PC-9 (cell line): ENCODE measurements around the gene WNK2. TPM values are rescaled to one million over a fixed set of nuclear protein-coding genes. Genes with fewer than 3 reads are reported as not detected.

ENCODE experiments used
- BruUV-seq: library from RNA; stranded (reverse); fragments of 400-500 nt; replicated peaks from 2 replicates; lab custom pipeline; 2021; lab: Mats Ljungman, UMichigan
- CTCF ChIA-PET: fragments of 300-600 bp; sonication (Branson Sonifier 250); formaldehyde crosslinking; loops from one replicate; lab custom pipeline; 2022; ENCODE audit warnings: antibody characterized with exemption; lab: Charles Lee
- POLR2A ChIA-PET: fragments of 300-600 bp; sonication (Branson Sonifier 250); formaldehyde crosslinking; loops from one replicate; lab custom pipeline; 2022; ENCODE audit warnings: antibody characterized with exemption; ENCODE audit not compliant: unreplicated experiment; lab: Charles Lee
- DNase-seq, 2 experiments: peaks; one replicate each; pipeline versions ENCODE4 v3.0.0 to v3.0.0-alpha.2; 2015 to 2022; ENCODE audit warnings: mixed read lengths in 1 of 2
- H2AFZ ChIP-seq: fragments of 200-600 bp; sonication (generic); 2 replicates; pipeline ENCODE4 v1.8.1; 2017; ENCODE audit warnings: antibody characterized with exemption
- H3F3A ChIP-seq: fragments of 200-600 bp; sonication (generic); 2 replicates; pipeline ENCODE4 v1.8.1; 2017; ENCODE audit warnings: antibody characterized with exemption, mild to moderate bottlenecking, low read depth; ENCODE audit not compliant: insufficient read depth
- H3K27ac ChIP-seq: fragments of 200-600 bp; sonication (generic); 2 replicates; pipeline ENCODE4 v1.6.1; 2016; ENCODE audit warnings: mixed run types
- H3K27me3 ChIP-seq: fragments of 200-600 bp; sonication (generic); 2 replicates; pipeline ENCODE4 v1.6.1; 2016; ENCODE audit warnings: low read depth, mixed run types; ENCODE audit not compliant: insufficient read depth
- H3K36me3 ChIP-seq: fragments of 200-600 bp; sonication (generic); 2 replicates; pipeline ENCODE4 v1.6.1; 2016; ENCODE audit warnings: low read depth, mixed run types
- H3K4me1 ChIP-seq: fragments of 200-600 bp; sonication (generic); replicated peaks from 2 replicates; pipeline ENCODE4 v1.6.1; 2016; ENCODE audit warnings: mixed run types; ENCODE audit not compliant: insufficient read depth
- H3K4me2 ChIP-seq: fragments of 200-600 bp; sonication (generic); 2 replicates; pipeline ENCODE4 v1.6.1; 2017; ENCODE audit warnings: mixed run types
- H3K4me3 ChIP-seq: fragments of 200-600 bp; sonication (generic); 2 replicates; pipeline ENCODE4 v1.6.1; 2016; ENCODE audit warnings: mixed run types
- H3K79me2 ChIP-seq: fragments of 200-600 bp; sonication (generic); 2 replicates; pipeline ENCODE4 v1.6.1; 2017; ENCODE audit warnings: low read depth, mixed run types
- H3K9me2 ChIP-seq: fragments of 200-600 bp; sonication (generic); 2 replicates; pipeline ENCODE4 v1.8.1; 2017; ENCODE audit warnings: mild to moderate bottlenecking; ENCODE audit not compliant: insufficient read depth
- H3K9me3 ChIP-seq: fragments of 200-600 bp; sonication (generic); 2 replicates; pipeline ENCODE4 v1.8.1; 2016; ENCODE audit warnings: low read depth; ENCODE audit not compliant: insufficient read depth
- H4K20me1 ChIP-seq: fragments of 200-600 bp; sonication (generic); 2 replicates; pipeline ENCODE4 v1.8.1; 2017; ENCODE audit not compliant: insufficient read depth
- CTCF ChIP-seq: fragments of 200-600 bp; sonication (generic); conservative IDR thresholded peaks from 2 replicates; pipeline ENCODE4 v1.6.1; 2017; ENCODE audit warnings: mixed run types, antibody characterized with exemption, mild to moderate bottlenecking, moderate library complexity
- EZH2 ChIP-seq: fragments of 200-600 bp; sonication (generic); IDR thresholded peaks from 2 replicates; pipeline ENCODE4 v1.8.0; 2017; ENCODE audit warnings: antibody characterized with exemption, low read depth
- intact Hi-C: fragments of 100-400 bp; cut with micrococcal nuclease; formaldehyde crosslinking; loops from one replicate; pipeline ENCODE4 v1.10.0; 2022; ENCODE audit not compliant: unreplicated experiment
- total RNA-seq: library from RNA; stranded (reverse); gene quantifications from 2 replicates; pipeline ENCODE4 v1.2.3, GENCODE V29; 2021

WNK2 gene
- total RNA-seq, 1 experiment from 2014 or later = 44.6 TPM

GRCh38 chr9:93237540-93237939 lies 53.6 kb downstream of the WNK2 start:
- no peak for TF ChIP-seq EZH2
- no peak for TF ChIP-seq CTCF
- POLR2A ChIA-PET = interaction anchor here (0.5 kb wide), 2 partner anchors 18 to 269 kb away, joined by 3 to 4 read pairs; no protein-coding TSS in a partner anchor
- no peaks in the 10 kb centered on the region for H3K79me2 ChIP-seq

DNA sequence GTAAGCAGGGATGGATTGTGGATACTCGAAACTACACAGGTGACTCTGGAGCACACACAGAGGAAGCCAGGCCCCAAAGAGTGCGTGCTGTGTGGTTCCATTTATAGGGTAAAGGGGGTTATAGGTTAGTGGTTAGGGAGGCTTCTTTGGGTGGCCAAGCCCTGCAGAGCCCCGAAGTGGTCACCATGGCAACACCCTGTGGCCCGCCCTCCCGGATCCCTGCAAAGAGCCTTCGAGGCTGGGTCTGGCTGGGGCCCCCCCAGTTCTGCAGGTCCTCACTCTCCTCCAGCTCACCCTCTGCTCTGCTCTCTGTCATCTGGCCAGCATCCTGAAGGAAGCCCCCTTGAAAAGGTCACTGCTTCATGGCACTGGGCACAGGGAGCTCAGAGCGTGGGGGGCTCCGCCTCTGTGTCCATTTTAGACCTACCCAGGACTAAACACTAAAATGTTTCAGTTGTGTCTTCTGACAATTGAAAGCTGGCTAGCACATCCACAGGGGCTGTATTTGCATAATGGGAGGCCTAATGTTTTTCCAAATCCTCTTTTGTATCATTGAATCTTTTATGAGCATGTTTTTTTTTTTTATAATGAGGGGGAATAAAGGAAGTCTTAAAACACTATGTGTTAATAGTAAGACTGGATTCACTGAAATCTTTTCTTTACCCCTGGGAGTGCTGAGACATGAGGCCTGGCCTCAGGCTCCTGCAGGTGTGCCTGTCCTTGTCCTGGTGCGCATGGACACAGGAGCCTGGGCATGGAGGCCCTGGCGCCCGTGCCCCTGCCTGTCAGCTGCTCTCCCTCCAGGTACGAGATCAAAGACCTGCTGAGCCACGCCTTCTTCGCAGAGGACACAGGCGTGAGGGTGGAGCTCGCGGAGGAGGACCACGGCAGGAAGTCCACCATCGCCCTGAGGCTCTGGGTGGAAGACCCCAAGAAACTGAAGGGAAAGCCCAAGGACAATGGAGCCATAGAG lies 55.3 kb downstream of the WNK2 start:
- Histone ChIP-seq H3K4me3 (no peak overlapping the region), H3K9me2 (no peaks in the 10 kb centered on the region), H3K27me3 (no peaks in the 10 kb centered on the region), H3K4me1 (peaks cover 24% of the 10 kb centered on the region), H3K9me3 (no peaks in the 10 kb centered on the region), H3F3A (no peaks in the 10 kb centered on the region), H2AFZ (no peak overlapping the region), H3K36me3 (no peaks in the 10 kb centered on the region; the same call in 1 of the 2 replicates), H3K27ac (no peak overlapping the region), H3K79me2 (no peaks in the 10 kb centered on the region), H3K4me2 (no peak overlapping the region), H4K20me1 (no peaks in the 10 kb centered on the region)
- CTCF ChIA-PET = no interaction called here
- intact Hi-C loops = no loop called here
- POLR2A ChIA-PET = no interaction called here
- BruUV-seq = no TSS peak
- TF ChIP-seq EZH2 (no peak), CTCF (no peak)
- DNase-seq = no peak

More at GRCh38 chr9:93237540-93237939, 53.6 kb downstream of the WNK2 start:
- H3K4me2 ChIP-seq = no peak overlapping the region
- H2AFZ ChIP-seq = no peak overlapping the region
- no peaks in the 10 kb centered on the region for H3K9me2 ChIP-seq
- BruUV-seq = no TSS peak
- CTCF ChIA-PET = no interaction called here
- intact Hi-C loops = no loop called here
- H3K4me1 ChIP-seq = peaks cover 25% of the 10 kb centered on the region
- no peak overlapping the region for H3K27ac ChIP-seq
- H3K27me3 ChIP-seq = no peaks in the 10 kb centered on the region
- H3K36me3 ChIP-seq = no peaks in the 10 kb centered on the region; the same call in 1 of the 2 replicates
- no peaks in the 10 kb centered on the region for H3F3A ChIP-seq
- H4K20me1 ChIP-seq = no peaks in the 10 kb centered on the region
- DNase-seq = no peak
- H3K4me3 ChIP-seq = no peak overlapping the region
- no peaks in the 10 kb centered on the region for H3K9me3 ChIP-seq

DNA sequence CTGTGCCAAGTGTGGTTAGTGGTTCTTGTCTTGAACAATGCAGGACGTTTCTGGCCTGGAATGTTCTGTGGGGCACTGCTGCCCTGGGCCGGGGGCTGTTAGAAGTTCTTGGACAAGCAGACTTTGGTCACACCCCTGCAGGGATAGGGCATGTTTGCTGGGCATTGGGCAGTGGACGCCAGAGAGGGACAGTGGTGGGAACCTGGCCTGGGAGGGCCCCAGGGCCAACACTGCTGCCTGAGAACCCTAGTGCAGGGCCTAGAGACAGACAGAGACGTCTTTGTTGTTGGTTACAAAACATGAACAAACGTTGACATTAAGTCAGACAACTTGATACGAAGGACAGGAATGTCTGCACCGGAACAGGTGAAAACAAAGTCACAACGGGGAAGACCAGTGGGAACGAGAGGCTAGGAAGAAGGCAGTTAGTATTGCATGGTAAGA lies 57.0 kb downstream of the WNK2 start:
- ChIA-PET POLR2A (no interaction called here), CTCF (no interaction called here)
- no peak for TF ChIP-seq CTCF
- TF ChIP-seq EZH2 = no peak
- Histone ChIP-seq H3K27me3 (no peaks in the 10 kb centered on the region), H3K4me3 (no peak overlapping the region), H4K20me1 (no peaks in the 10 kb centered on the region), H3K79me2 (no peaks in the 10 kb centered on the region), H3K9me2 (no peaks in the 10 kb centered on the region), H3K4me2 (no peak overlapping the region), H3K27ac (no peak overlapping the region), H3F3A (peaks cover 11% of the 10 kb centered on the region; the same call in 1 of the 2 replicates), H3K4me1 (peaks cover 39% of the 10 kb centered on the region), H3K36me3 (no peaks in the 10 kb centered on the region; the same call in 1 of the 2 replicates), H3K9me3 (no peaks in the 10 kb centered on the region), H2AFZ (no peak overlapping the region)
- no TSS peak for BruUV-seq
- intact Hi-C loops = no loop called here
- peak in 1 of 2 experiments; percentile 35 for DNase-seq
